Activated effector memory CD4-positive, alpha-beta T cell treated with anti-CD3 and anti-CD28 coated beads, Interleukin-2, amount 50 U/mL, for 16 hours (primary cell): Measurements from ENCODE around the gene MEOX1.
"Not testable (repeated sequence)": the region's sequence is repeated elsewhere in the genome, so short reads cannot be mapped to it uniquely, and the experiment has no call there.

Experiments
- DNase-seq: peaks from one replicate; pipeline ENCODE4 v3.0.0-alpha.2; 2020

Gene MEOX1

DNA sequence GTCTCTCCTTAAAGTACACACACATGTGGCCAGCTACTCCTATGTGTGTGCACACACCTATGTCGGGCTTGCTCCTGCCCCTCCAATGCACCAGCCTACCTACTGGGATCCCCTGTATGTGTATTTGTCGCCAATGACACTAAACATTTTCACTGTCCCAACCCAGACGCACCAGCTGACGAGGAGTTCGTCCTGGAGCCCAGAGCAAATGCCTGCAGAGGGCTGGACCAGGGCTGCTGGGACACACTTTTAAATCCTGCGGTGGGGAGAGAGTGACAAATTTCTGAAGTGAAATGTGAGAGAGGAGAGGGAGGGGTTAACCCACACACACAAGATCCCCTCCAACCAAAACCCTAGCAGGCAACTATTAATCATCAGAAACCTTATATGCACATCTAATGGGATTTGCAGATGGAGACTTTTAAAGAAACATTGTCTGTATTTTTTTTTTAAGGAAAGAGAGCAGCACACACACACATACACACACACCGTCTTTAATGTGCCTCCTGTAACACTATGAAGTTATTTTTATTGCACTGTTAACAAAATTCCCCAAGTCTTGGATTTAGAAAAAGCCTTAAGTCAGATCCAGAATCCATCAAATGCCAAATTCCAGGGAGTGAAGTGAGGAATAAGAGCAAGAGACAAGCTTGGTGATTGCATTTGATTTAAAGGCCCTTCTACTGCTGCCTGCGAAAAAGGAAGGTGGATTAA, at the start of gene MEOX1:
TSS of gene MEOX1 (minus strand) at position 224 of the 714 bp plus-strand sequence. CDS start 388 bp downstream, outside the sequence.
- peak; percentile 74 for DNase-seq

- DNase-seq = no peak
Measured at GRCh38 chr17:43710101-43710500, 48.4 kb upstream of the MEOX1 start.

DNA sequence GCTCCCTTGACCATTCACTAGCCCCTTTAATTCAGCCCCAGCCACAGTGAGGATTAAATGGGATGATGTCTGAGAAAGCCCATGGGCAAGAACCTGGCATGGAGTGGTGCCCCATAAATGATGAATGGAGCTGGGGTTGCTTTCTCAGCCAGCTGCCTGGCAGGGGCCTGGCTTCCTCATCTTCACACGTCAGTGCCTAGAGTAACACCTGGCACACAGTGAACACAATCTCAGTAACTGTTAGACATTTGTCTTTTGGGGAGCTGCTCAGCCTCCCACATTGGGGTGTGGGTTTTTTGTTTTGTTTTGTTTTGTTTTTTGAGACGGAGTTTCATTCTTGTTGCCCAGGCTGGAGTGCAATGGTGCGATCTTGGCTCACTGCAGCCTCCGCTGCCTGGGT, 47.5 kb upstream of the MEOX1 start:
- no peak for DNase-seq

GRCh38 chr17:43707184-43707583, 45.5 kb upstream of the MEOX1 start:
- DNase-seq = no peak

- no peak for DNase-seq
Measured at GRCh38 chr17:43706235-43706634, 44.5 kb upstream of the MEOX1 start.

DNA sequence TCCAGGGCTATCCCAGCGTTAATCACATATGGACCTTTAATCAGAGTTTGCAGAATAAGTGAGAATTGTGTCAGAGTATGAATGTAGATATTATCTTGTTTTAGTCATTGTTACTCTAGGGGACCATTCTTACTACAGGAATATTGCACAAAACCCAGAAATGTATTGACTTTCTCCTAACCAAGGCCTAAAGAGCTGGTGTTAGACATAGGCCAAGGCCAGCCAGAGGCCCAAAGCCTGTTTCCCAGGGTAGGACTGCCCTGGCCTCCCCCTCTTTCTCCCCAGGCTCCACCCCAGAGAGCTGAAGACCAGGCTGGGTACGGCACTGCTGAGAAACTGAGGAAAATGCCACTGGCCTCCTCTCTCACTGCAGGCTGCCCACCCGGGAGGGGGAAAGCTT, 41.9 kb upstream of the MEOX1 start:
- DNase-seq = no peak

DNA sequence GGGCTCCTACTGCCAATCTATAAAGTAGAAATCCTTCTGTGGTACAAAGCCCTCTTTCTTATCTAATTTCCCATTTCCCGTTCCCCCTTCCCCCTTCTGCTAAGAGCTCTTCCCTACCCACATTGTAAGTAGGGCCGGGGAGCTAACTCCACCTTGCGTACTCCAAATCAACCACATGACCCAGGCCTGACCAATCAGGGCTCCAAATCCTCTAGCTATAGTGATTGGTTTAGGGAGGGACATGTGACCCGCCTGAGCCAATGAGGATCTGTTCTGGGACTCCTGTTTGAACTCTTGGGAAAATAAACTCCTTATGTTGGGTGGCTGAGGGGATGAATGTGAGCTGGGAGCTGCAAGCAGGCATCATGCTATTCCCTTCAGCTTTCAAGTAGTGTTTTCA, 40.9 kb upstream of the MEOX1 start:
- no peak for DNase-seq

DNA sequence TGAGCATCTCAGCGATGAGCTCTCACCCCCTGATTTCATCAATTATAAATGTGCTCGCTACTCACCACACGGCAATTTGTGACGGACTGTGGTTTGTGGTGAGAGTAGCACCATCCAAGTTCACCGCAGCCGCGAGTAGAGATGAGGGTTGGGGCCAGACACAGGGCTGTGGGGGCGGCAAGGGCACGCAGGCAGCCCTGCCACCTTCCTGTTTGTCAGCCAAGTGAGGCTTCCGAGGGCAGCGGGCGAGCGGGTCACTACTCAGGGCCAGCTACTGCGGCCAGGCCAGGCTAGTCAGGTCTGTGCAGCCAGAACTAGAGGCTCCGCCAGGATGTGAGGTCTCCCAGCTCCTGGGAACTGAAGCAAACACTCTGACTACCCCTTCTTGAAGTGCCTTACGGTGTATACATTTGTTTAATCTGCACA, 39.6 kb upstream of the MEOX1 start:
- DNase-seq = peak; percentile 68

GRCh38 chr17:43699438-43699756, 37.7 kb upstream of the MEOX1 start:
- no peak for DNase-seq

DNA sequence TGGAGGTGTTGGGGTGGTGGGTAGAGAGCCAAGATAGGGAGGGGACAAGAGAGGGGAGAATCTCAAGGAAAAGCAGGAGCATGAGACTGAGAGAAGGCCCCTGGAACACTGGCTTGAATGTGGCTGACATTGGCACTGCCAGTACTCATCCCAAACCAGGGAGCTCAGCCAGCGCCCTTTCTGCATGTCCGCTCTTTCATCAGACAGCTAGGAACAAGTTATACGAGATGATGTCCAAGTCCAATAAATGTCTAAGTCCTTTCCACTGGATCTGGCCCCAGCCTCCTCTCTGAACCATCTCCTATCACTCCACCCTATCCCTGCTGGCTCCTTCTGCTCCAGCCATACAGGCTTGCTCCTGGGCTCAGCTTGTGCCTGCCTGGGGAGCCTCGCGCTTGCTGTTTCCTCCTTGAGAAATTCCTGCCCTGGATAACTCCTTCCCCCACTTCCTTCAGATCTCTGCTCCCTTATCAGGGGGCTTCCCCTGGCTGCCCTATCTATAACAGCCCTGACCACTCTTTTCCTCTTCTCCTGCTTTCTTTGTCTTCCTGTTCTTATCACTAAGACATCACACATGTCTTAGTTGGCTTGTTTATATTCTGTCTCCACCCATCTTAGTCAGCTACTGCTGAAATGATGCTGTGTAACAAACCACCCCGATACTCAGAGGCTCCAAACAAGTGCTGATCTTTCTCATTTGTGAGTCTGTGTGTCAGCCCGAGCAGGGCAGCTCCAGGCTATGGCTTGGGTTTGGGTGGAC, 37.1 kb upstream of the MEOX1 start:
- DNase-seq = no peak

- no peak for DNase-seq
Measured at GRCh38 chr17:43697937-43698336, 36.2 kb upstream of the MEOX1 start.

DNA sequence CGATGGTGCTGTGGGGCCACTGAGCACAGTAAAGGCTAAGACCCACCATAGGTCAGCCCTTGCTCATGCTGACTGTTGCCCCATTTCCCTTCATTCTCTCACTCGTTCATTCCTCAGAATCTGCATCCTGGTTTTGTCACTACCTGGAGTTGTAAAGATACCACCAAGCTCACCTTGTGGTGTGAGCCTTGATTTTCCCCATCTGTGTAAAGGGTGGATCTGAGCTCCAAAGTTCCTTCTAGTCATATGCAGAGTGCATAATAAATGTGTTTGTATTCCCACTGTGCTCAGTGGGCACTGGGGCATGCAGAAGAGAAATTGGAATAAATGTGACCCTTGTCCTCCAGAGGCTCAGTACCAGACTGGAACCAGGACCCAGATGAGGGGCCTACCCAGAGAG, 35.2 kb upstream of the MEOX1 start:
- no peak for DNase-seq

- no peak for DNase-seq
Measured at GRCh38 chr17:43695970-43696865, 34.5 kb upstream of the MEOX1 start.

- peak; percentile 89 for DNase-seq
Measured at GRCh38 chr17:43694081-43694870, 32.6 kb upstream of the MEOX1 start.

GRCh38 chr17:43691317-43691693, 29.6 kb upstream of the MEOX1 start:
- no peak for DNase-seq

DNA sequence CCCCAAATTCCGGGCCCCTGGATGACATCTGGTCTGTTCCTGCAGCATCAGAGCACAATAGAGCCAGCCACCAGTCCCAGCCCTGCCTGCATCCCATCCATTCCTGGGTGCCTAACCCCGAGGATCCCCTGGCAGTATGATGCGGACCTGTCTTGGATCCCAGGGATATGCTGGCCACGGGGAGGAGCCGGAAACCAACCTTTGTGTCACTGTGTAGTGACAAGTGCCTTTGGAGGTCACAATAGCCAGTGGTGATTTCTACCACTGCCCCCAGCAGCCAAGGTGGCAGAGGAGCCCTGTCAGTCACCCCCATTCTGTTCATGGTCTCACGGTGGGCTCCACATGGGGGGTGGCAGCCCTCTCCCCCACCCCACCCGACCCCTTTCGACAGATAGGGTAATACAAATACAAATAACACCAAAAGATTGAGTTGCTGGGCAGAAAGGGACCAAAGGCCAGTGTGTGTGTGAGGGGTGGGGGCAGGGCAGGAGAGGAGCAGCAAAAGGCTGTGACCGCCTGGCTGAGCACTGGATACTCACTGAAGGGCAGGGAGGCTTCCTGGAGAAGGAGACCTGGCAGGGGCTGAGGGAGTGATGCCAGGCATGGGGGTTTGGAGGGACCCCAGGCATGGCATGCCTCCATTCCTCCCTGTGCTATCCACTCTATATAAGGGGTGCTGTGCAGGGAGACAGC, 29.0 kb upstream of the MEOX1 start:
- no peak for DNase-seq

DNA sequence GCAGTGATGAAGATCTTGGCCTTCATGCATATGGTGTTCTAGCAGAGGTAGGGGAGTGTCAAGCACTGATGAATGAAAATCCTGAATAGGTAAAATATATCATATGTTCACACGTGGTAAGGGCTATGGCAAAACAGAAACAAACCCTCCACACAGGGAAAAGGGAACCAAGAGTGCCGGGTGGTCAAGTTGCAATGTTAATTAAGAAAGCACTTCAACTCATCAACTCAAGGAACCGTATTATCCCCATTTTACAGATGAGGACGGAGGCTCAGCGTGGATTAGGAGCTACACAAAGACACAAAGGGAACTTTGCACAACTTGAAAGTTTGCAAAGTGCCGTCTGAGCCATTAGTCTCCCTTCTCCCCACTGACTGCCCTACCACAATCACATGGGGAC, 28.1 kb upstream of the MEOX1 start:
- no peak for DNase-seq

- no peak for DNase-seq
Measured at GRCh38 chr17:43689131-43689530, 27.4 kb upstream of the MEOX1 start.

GRCh38 chr17:43686957-43687356, 25.2 kb upstream of the MEOX1 start:
- not testable (repeated sequence) for DNase-seq

- DNase-seq = no peak
Measured at GRCh38 chr17:43683928-43684653, 22.4 kb upstream of the MEOX1 start.

DNA sequence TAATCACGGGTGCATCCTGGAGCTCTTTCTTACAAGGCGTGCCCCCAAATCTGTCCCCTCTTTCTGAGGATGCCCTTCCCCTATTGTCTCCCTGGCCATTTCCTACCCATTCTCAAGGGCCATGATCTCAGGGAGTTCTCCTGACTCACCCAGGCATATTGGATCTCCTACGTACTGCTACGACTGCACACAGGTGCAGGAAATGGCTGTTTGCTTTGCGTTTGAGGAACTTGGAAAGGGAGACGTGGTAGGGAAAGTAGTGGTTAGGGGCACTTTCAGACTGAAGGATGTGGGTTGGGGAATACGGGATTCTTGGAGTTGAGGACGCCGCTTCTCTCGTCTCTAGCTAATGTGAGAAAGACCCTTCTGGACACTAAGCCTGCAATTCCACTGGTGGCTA, 18.7 kb upstream of the MEOX1 start:
- DNase-seq = no peak
